Gastrocnemius medialis (tissue), 4 donors: ENCODE measurements around the gene TMCO6.

ENCODE experiments used
- CTCF ChIP-seq, 5 experiments: fragments of 450-650 bp in 3 of 5; fragments of 200-600 bp in 2 of 5; sonication (generic) in 2 of 5; IDR thresholded peaks in 4 of 5; conservative IDR thresholded peaks in 1 of 5; 1 replicate in 4 of 5; 2 replicates in 1 of 5; pipeline ENCODE4 v1.5.1; 2016 to 2019; ENCODE audit warnings: antibody characterized with exemption in 5 of 5, mild to moderate bottlenecking in 3 of 5, moderate library complexity in 3 of 5
- POLR2A ChIP-seq, 2 donors: fragments of 450-650 bp; IDR thresholded peaks; one replicate each; pipeline ENCODE4 v1.6.1; 2017; ENCODE audit warnings: antibody characterized with exemption in 2 of 2, mild to moderate bottlenecking in 2 of 2, moderate library complexity in 2 of 2

GRCh38 chr5:140622301-140622700 lies 16.9 kb upstream of the TMCO6 start:
- TF ChIP-seq CTCF (IDR thresholded peaks at IDR 0.05 in 4 of 5, conservative IDR thresholded peaks at IDR 0.05 in 1 of 5) (no peak), POLR2A (IDR thresholded peaks at IDR 0.05) (no peak)
